ENCODE results near the gene LRRTM4.

Gene LRRTM4

DNA sequence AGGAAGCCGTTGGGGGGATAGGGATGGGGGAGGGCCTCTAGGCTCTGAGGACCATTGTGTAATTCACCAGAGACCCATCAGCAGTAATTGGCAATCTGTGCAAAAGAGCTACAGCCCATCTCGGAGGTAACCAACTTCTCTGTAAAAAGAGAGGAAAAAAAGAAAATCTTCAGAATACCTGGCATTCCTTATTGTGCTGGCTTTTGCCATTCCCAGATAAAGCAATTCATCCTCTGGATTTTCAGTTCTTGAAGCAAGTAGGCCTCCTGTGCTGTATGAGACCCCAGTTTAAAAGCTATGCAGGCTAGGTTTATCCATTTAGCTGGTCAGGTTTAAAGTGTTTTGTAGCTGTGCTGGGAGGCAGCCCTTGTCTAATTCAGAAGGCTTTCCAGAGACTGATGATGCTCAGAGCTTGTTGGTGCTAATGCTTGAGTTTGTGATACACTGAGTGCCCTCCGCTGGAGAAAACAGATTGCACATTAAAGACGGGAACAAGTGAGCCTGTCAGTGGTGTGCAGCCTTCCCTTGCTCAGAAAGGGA is at the start of gene LRRTM4:
TSS of gene LRRTM4 (minus strand) at position 446 of the 540 bp plus-strand sequence.
- Histone ChIP-seq H3K27ac (ENCODE audit: low read depth, low read length, poor library complexity, severe bottlenecking) (no peak within 1 kb of the TSS), H3K9me3 (ENCODE audit: low read length) (no peaks in the 10 kb centered on the region), H2AFZ (ENCODE audit: low read length) (no peak within 1 kb of the TSS), H3K9me2 (ENCODE audit: low read depth, low read length) (no peaks in the 10 kb centered on the region), H3F3A (ENCODE audit: insufficient read depth, low read length) (no peaks in the 10 kb centered on the region), H3K79me2 (ENCODE audit: insufficient read depth, low read length) (no peaks in the 10 kb centered on the region), H4K20me1 (ENCODE audit: insufficient read depth, low read length) (no peaks in the 10 kb centered on the region), H3K4me1 (ENCODE audit: insufficient read depth, low read length, severe bottlenecking) (no peaks in the 10 kb centered on the region), H3K4me3 (ENCODE audit: low read depth, low read length, poor library complexity, severe bottlenecking) (no peak within 1 kb of the TSS), H3K36me3 (ENCODE audit: insufficient read depth, low read length) (no peaks in the 10 kb centered on the region), H3K27me3 (ENCODE audit: insufficient read depth, low read length) (no peaks in the 10 kb centered on the region), H3K9ac (ENCODE audit: low read length) (no peak within 1 kb of the TSS), H3K4me2 (ENCODE audit: low read length) (no peak within 1 kb of the TSS)
- TF ChIP-seq EZH2 (IDR thresholded peaks at IDR 0.05; ENCODE audit: borderline replicate concordance, low read length) (no peak), CTCF (IDR thresholded peaks at IDR 0.05; ENCODE audit: low read length) (no peak)

GRCh38 chr2:77571545-77571944 is 49.4 kb upstream of the LRRTM4 start:
- Histone ChIP-seq H3K27me3 (ENCODE audit: insufficient read depth, low read length) (no peaks in the 10 kb centered on the region), H3K9me2 (ENCODE audit: low read depth, low read length) (no peaks in the 10 kb centered on the region), H3K4me2 (ENCODE audit: low read length) (no peak overlapping the region), H3K9me3 (ENCODE audit: low read length) (no peaks in the 10 kb centered on the region), H3F3A (ENCODE audit: insufficient read depth, low read length) (no peaks in the 10 kb centered on the region), H3K27ac (ENCODE audit: low read depth, low read length, poor library complexity, severe bottlenecking) (no peak overlapping the region), H3K4me1 (ENCODE audit: insufficient read depth, low read length, severe bottlenecking) (no peaks in the 10 kb centered on the region), H3K36me3 (ENCODE audit: insufficient read depth, low read length) (no peaks in the 10 kb centered on the region), H4K20me1 (ENCODE audit: insufficient read depth, low read length) (no peaks in the 10 kb centered on the region), H2AFZ (ENCODE audit: low read length) (no peak overlapping the region), H3K9ac (ENCODE audit: low read length) (no peak overlapping the region), H3K79me2 (ENCODE audit: insufficient read depth, low read length) (no peaks in the 10 kb centered on the region), H3K4me3 (ENCODE audit: low read depth, low read length, poor library complexity, severe bottlenecking) (no peak overlapping the region)
- TF ChIP-seq EZH2 (IDR thresholded peaks at IDR 0.05; ENCODE audit: borderline replicate concordance, low read length) (no peak), CTCF (IDR thresholded peaks at IDR 0.05; ENCODE audit: low read length) (no peak)

DNA sequence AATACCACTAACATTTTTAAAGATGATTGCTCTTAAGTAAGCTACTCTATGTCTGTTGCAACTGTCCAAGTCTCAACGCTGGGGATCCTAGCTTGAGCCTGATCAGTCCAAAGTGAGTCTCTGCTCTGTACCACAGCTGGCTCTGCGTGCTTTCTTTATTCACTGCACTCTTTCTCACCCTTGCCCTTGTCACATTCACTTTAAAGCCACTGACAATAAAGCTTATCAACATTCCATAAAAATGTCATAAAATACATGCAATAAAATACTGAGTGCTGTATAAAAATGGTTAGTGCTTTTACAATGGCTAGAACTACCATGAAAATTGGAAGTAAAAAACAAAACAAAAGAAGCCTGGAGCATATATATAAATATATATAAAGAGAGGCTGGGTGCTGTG is 45.5 kb upstream of the LRRTM4 start:
- no peak overlapping the region for H3K4me2 ChIP-seq (ENCODE audit: low read length)
- H3K79me2 ChIP-seq (ENCODE audit: insufficient read depth, low read length), result no peaks in the 10 kb centered on the region
- H2AFZ ChIP-seq (ENCODE audit: low read length), result no peak overlapping the region
- no peaks in the 10 kb centered on the region for H3K27me3 ChIP-seq (ENCODE audit: insufficient read depth, low read length)
- no peaks in the 10 kb centered on the region for H3K9me2 ChIP-seq (ENCODE audit: low read depth, low read length)
- H3K36me3 ChIP-seq (ENCODE audit: insufficient read depth, low read length), result no peaks in the 10 kb centered on the region
- H3F3A ChIP-seq (ENCODE audit: insufficient read depth, low read length), result no peaks in the 10 kb centered on the region
- H3K9ac ChIP-seq (ENCODE audit: low read length), result no peak overlapping the region
- H3K4me1 ChIP-seq (ENCODE audit: insufficient read depth, low read length, severe bottlenecking), result no peaks in the 10 kb centered on the region
- TF ChIP-seq CTCF (IDR thresholded peaks at IDR 0.05; ENCODE audit: low read length), result no peak
- H3K4me3 ChIP-seq (ENCODE audit: low read depth, low read length, poor library complexity, severe bottlenecking), result no peak overlapping the region
- H3K27ac ChIP-seq (ENCODE audit: low read depth, low read length, poor library complexity, severe bottlenecking), result no peak overlapping the region
- no peaks in the 10 kb centered on the region for H3K9me3 ChIP-seq (ENCODE audit: low read length)
- no peaks in the 10 kb centered on the region for H4K20me1 ChIP-seq (ENCODE audit: insufficient read depth, low read length)

Data from OCI-LY1 (cell line).